Heart left ventricle (tissue), 16 donors: Measurements from ENCODE around the gene CDH20. TPM values are rescaled to one million over a fixed set of nuclear protein-coding genes. Genes with fewer than 3 reads are reported as not detected.

ENCODE experiments used
- ATAC-seq, 4 donors: fragments of 200-7000 bp; cut with Tn5 transposase; one replicate each; pipeline ENCODE4 v1.9.1; 2020 to 2022; ENCODE audit warnings: moderate library complexity in 4 of 4, mild to moderate bottlenecking in 3 of 4, moderate number of reproducible peaks in 1 of 4
- DNase-seq, 5 donors: peaks; one replicate each; pipeline ENCODE4 v3.0.0-alpha.2; 2020
- H3K27ac ChIP-seq, 12 donors: fragments of 200-600 bp; sonication (generic) in 4 of 12; one replicate each; pipeline versions ENCODE4 v1.5.0 to v1.8.0; 2016 to 2022; ENCODE audit warnings: mild to moderate bottlenecking in 2 of 12
- H3K27me3 ChIP-seq, 9 donors: fragments of 200-600 bp; sonication (generic) in 2 of 9; one replicate each; pipeline versions ENCODE4 v1.5.1 to v1.8.0; 2016 to 2022; ENCODE audit warnings: mild to moderate bottlenecking in 3 of 9
- H3K36me3 ChIP-seq, 9 donors: fragments of 200-600 bp; sonication (generic) in 2 of 9; one replicate each; pipeline versions ENCODE4 v1.5.0 to v1.8.0; 2018 to 2022; ENCODE audit warnings: mild to moderate bottlenecking in 2 of 9
- H3K4me1 ChIP-seq, 12 donors: fragments of 200-600 bp; sonication (generic) in 4 of 12; one replicate each; pipeline versions ENCODE4 v1.5.0 to v1.8.0; 2016 to 2022; ENCODE audit warnings: mild to moderate bottlenecking in 3 of 12
- H3K4me3 ChIP-seq, 12 donors: fragments of 200-600 bp; sonication (generic) in 4 of 12; one replicate each; pipeline versions ENCODE4 v1.5.0 to v1.8.0; 2017 to 2022; ENCODE audit warnings: mild to moderate bottlenecking in 9 of 12, moderate library complexity in 4 of 12
- H3K9me3 ChIP-seq, 12 donors: fragments of 200-600 bp; sonication (generic) in 4 of 12; one replicate each; pipeline versions ENCODE4 v1.5.0 to v1.8.0; 2016 to 2022; ENCODE audit warnings: mild to moderate bottlenecking in 1 of 12
- POLR2A ChIP-seq, 2 donors: fragments of 450-650 bp; IDR thresholded peaks; one replicate each; pipeline ENCODE4 v1.6.1; 2017; ENCODE audit warnings: antibody characterized with exemption in 2 of 2, mild to moderate bottlenecking in 2 of 2, moderate library complexity in 2 of 2
- WGBS, 4 donors: extraction: QIAGEN DNeasy Blood & Tissue Kit in 2 of 4; methylation state at CpG; one replicate each; pipeline versions ENCODE4 v1.1.5 to v1.1.7; 2013 to 2018; 5-methylcytosine and 5-hydroxymethylcytosine counted together
- intact Hi-C, 10 donors: fragments of 100-400 bp; cut with DNase I; formaldehyde crosslinking; loops; one replicate each; pipeline versions ENCODE4 v1.11.1 to v1.14.2; 2022
- polyA plus RNA-seq, 2 donors: library from polyadenylated mRNA; stranded (reverse); fragments of 200-250 nt; gene quantifications; one replicate each; pipeline ENCODE4 v1.2.3, GENCODE V29; 2013
- total RNA-seq, 9 donors: library from RNA; depleted of rRNA in 2 of 9; stranded (reverse); fragments of >200 nt in 2 of 9; fragmentation: NEBNext Ultra II Directional in 3 of 9; extraction: Animal tissue kit (Norgen Biotek cat#: 25700) in 3 of 9; gene quantifications; one replicate each; pipeline versions ENCODE4 v1.1.0 to v1.2.4, GENCODE V29; 2016 to 2023
- TF ChIP-seq, protein P1 (sequence below), 12 donors: fragments of 200-600 bp; sonication (generic) in 4 of 12; IDR thresholded peaks; one replicate each; pipeline versions ENCODE4 v1.5.0 to v1.8.0; 2018 to 2022; ENCODE audit warnings: antibody characterized with exemption in 12 of 12, mild to moderate bottlenecking in 5 of 12
- donor health status: ischemic (EF 13 %, LVEDD 7.1; RV severe dilation, severe dysfunction).
- donor health status: healthy with polysubstance abuse.
- donor health status: DM: no; HTN: yes; CAD: no.
- donor health status: DM: no; HTN: no; CAD: no.
- donor health status: ischemic (EF 25% LVEDD 6.9; RV normal size, moderate dysfunction).
- donor health status: ischemic (EF 25% LVEDD 5.7; RV mildly dilated, moderate dysfunction).
- donor health status: healthy.
- donor health status: DM: yes; HTN: yes; CAD: no.
- donor health status: ischemic (EF 35%, LVEDD 5.7; RV mildly dilated, moderate dysfunction).
- donor health status: nonischemic (EF 11% LVEDD 7.7; RV severe dilation, severe dysfunction).
- donor health status: DM: yes; HTN: yes; CAD: no.
- donor health status: PGD.
- donor health status: ischemic (EF 29% LVEDD 5.4; RV normal size, mild dysfunction).
- donor health status: nonischemic (EF 23%, LVEDD 6.1; RV moderate dilation, normal function).

CDH20 gene
- total and polyA plus RNA-seq, 11 donors, result 0.03 to 0.20 (median 0.15) TPM; not detected in 8

DNA sequence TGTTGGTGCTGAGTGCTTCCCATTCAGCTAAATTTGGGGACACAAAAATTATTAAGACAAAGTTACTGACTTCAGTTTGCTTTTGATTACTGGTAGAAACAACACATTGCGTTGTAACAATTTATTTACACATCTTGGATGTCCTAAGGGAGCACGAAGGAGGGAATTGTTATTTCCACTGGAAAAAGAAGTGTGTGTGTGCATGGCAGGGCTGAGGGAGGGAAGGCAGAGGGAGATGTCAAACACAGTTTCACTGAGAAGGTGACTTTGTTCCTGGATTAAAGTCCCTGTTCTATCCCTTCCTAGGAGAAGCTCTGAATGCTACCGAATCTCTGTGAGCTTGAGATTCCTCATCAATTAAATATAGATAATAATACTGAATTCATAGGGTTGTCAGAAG lies 3.8 kb upstream of the CDH20 start:
- H3K4me1 ChIP-seq, result peaks cover 0 to 12% (median 0%) of the 10 kb centered on the region in 12 donors
- ATAC-seq (no peak), DNase-seq (no peak)
- intact Hi-C loops, result loop anchor here in 2 of 10 donors (5.0 to 10.0 kb wide), 2 partner anchors 798 to 805 kb away; no protein-coding TSS in a partner anchor
- no peaks in the 10 kb centered on the region for H3K36me3 ChIP-seq
- WGBS, 4 donors, result 54 to 62% (median 59%) methylated on average over 3 of the region's 3 CpGs
- H3K4me3 ChIP-seq, result no peak overlapping the region
- H3K27me3 ChIP-seq, result peaks cover 3 to 20% (median 12%) of the 10 kb centered on the region in 9 donors
- no peak overlapping the region for H3K27ac ChIP-seq
- no peak for TF ChIP-seq POLR2A (IDR thresholded peaks at IDR 0.05)
- TF ChIP-seq, protein P1, sequence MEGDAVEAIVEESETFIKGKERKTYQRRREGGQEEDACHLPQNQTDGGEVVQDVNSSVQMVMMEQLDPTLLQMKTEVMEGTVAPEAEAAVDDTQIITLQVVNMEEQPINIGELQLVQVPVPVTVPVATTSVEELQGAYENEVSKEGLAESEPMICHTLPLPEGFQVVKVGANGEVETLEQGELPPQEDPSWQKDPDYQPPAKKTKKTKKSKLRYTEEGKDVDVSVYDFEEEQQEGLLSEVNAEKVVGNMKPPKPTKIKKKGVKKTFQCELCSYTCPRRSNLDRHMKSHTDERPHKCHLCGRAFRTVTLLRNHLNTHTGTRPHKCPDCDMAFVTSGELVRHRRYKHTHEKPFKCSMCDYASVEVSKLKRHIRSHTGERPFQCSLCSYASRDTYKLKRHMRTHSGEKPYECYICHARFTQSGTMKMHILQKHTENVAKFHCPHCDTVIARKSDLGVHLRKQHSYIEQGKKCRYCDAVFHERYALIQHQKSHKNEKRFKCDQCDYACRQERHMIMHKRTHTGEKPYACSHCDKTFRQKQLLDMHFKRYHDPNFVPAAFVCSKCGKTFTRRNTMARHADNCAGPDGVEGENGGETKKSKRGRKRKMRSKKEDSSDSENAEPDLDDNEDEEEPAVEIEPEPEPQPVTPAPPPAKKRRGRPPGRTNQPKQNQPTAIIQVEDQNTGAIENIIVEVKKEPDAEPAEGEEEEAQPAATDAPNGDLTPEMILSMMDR (IDR thresholded peaks at IDR 0.05), result no peak
- H3K9me3 ChIP-seq, result no peaks in the 10 kb centered on the region

DNA sequence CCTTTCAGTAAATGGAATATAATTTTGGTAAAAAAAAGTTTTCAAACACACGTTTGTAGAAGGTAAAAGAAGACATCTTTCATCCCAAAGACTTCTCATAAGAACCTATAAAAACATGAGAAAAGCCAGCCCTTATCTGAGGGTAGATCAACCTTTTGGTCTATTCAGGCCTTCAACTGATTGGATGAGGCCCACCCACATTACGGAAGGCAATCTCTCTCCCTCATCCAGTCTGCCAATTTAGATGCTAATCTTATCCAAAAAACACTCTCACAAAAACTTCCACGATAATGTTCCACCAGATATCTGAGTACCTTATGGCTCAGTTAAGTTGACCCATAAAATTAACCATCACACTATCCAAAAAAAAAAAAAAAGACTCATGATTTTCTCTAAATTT lies 2.2 kb upstream of the CDH20 start:
- Histone ChIP-seq H3K4me1 (peaks cover 0 to 20% (median 0%) of the 10 kb centered on the region in 12 donors), H3K27ac (no peak overlapping the region), H3K9me3 (no peaks in the 10 kb centered on the region), H3K36me3 (no peaks in the 10 kb centered on the region), H3K27me3 (peaks cover 6 to 27% (median 21%) of the 10 kb centered on the region in 9 donors), H3K4me3 (no peak overlapping the region)
- DNase-seq (no peak), ATAC-seq (no peak)
- 79 to 86% (median 82%) methylated on average over 3 of the region's 3 CpGs for WGBS, 4 donors
- TF ChIP-seq, protein P1 (IDR thresholded peaks at IDR 0.05), result no peak
- intact Hi-C loops, result no loop called here

DNA sequence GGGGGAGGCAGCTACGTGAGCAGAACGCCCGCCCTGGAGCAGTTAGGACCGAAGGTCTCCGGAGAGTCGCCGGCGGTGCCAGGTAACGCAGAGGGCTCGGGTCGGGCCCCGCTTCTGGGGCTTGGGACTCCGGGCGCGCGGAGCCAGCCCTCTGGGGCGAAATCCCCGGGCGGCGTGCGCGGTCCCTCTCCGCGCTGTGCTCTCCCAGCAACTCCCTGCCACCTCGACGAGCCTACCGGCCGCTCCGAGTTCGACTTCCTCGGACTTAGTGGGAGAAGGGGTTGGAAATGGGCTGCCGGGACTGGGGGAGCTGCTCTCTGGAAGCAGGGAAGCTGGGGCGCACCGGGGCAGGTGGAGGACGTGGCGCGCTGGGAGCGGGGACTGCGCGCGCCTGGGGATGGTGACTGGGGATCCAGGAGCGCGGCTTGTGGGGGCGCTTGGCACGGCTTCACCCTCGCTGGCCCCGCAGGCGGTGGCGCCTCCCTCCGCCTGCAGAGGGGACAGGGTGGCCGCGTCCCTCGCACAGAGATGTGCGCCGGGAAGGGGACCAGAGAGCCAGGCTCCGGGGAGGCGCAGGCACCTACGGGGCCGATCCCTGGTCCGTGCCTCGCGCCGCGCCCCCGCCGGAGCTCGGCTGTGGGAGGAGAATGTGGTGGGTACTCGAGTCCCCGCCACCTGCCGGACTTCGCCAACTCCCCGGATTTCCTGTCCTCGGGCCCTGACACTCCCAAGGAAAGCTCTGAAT lies 688 bp downstream of the CDH20 start:
- Histone ChIP-seq H3K27me3 (peaks cover 6 to 29% (median 23%) of the 10 kb centered on the region in 9 donors), H3K4me3 (peak overlapping the region; percentile 14 to 54 (median 36)), H3K27ac (no peak overlapping the region), H3K36me3 (no peaks in the 10 kb centered on the region), H3K4me1 (peaks cover 0 to 20% (median 0%) of the 10 kb centered on the region in 12 donors), H3K9me3 (no peaks in the 10 kb centered on the region)
- intact Hi-C loops, result no loop called here
- DNase-seq (peak in 2 of 5 donors; percentile 18 to 19), ATAC-seq (peak in 2 of 4 donors; percentile 18 to 49)
- WGBS, 4 donors, result 1% methylated on average over 18 to 73 of the region's 73 CpGs; no CpG with 5 or more reads in 1 of the 4 donors
- TF ChIP-seq, protein P1 (IDR thresholded peaks at IDR 0.05), result no peak
- TF ChIP-seq POLR2A (IDR thresholded peaks at IDR 0.05), result no peak

DNA sequence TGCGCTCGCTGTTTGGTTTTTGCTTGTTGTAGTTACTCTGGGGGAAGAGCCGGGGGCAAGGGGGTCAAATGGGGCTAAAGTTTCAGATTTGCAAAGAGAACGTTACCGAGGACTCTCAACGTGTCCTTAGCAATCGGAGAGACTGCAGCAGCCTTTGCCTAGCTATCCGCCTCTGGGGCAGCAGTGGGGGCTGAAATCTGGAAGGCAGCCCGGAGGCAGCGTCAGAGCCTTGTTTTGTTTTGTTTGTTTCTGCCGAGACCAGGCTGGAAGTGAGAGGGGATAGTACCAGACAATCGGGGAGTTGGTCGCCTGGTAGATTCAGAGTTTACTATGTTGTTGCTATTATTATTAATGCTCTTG lies 1.2 kb downstream of the CDH20 start:
- Histone ChIP-seq H3K36me3 (no peaks in the 10 kb centered on the region), H3K4me1 (peaks cover 0 to 20% (median 0%) of the 10 kb centered on the region in 12 donors), H3K27me3 (peaks cover 6 to 29% (median 23%) of the 10 kb centered on the region in 9 donors), H3K4me3 (peak overlapping the region in 11 of 12 donors; percentile 14 to 54 (median 37)), H3K27ac (no peak overlapping the region), H3K9me3 (no peaks in the 10 kb centered on the region)
- intact Hi-C loops, result no loop called here
- ATAC-seq (no peak), DNase-seq (no peak)
- WGBS, 4 donors, result 3 to 7% (median 6%) methylated on average over 11 to 13 of the region's 13 CpGs
- no peak for TF ChIP-seq POLR2A (IDR thresholded peaks at IDR 0.05)
- TF ChIP-seq, protein P1 (IDR thresholded peaks at IDR 0.05), result no peak
